Measurements from ENCODE around the gene SULF2. TPM values are rescaled to one million over a fixed set of nuclear protein-coding genes. Genes with fewer than 3 reads are reported as not detected.

SULF2 gene
- total RNA-seq, 1 donor from 2014 or later, result 40.4 TPM

GRCh38 chr20:47818996-47819609, 33.8 kb upstream of the SULF2 start:
- DNase-seq (ENCODE audit: extremely low spot score, unreplicated experiment), result no peak
- Mint-ChIP-seq H3K9me3 (ENCODE audit: unreplicated experiment) (no peaks in the 10 kb centered on the region), H3K4me1 (ENCODE audit: unreplicated experiment) (no peaks in the 10 kb centered on the region), H3K36me3 (ENCODE audit: unreplicated experiment) (no peaks in the 10 kb centered on the region), H3K4me3 (ENCODE audit: unreplicated experiment) (no peak overlapping the region), H3K27ac (ENCODE audit: unreplicated experiment) (no peak overlapping the region), H3K27me3 (ENCODE audit: unreplicated experiment) (peaks cover 73% of the 10 kb centered on the region)
- TF ChIP-seq, protein P1, sequence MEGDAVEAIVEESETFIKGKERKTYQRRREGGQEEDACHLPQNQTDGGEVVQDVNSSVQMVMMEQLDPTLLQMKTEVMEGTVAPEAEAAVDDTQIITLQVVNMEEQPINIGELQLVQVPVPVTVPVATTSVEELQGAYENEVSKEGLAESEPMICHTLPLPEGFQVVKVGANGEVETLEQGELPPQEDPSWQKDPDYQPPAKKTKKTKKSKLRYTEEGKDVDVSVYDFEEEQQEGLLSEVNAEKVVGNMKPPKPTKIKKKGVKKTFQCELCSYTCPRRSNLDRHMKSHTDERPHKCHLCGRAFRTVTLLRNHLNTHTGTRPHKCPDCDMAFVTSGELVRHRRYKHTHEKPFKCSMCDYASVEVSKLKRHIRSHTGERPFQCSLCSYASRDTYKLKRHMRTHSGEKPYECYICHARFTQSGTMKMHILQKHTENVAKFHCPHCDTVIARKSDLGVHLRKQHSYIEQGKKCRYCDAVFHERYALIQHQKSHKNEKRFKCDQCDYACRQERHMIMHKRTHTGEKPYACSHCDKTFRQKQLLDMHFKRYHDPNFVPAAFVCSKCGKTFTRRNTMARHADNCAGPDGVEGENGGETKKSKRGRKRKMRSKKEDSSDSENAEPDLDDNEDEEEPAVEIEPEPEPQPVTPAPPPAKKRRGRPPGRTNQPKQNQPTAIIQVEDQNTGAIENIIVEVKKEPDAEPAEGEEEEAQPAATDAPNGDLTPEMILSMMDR (IDR thresholded peaks at IDR 0.05), result no peak

DNA sequence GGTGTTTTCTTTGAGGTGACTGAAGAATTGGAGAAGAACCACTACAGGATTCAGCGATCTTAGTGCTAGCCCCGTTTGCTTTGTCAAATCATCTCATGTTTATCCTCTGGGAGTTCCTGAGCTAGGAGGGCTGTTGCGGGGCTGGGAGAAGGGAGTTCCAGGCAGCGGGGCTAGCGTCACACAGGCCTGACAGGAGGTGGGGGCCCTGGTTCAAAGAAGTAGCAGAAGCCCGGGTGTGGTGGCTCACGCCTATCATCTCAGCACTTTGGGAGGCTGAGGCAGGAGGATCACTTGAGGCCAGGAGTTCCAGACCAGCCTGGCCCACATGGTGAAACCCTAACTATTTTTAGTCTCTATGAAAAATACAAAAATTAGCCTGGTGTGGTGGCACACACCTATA, 33.2 kb upstream of the SULF2 start:
- H3K27ac Mint-ChIP-seq (ENCODE audit: unreplicated experiment), result no peak overlapping the region
- DNase-seq (ENCODE audit: extremely low spot score, unreplicated experiment), result no peak
- no peaks in the 10 kb centered on the region for H3K36me3 Mint-ChIP-seq (ENCODE audit: unreplicated experiment)
- no peak overlapping the region for H3K4me3 Mint-ChIP-seq (ENCODE audit: unreplicated experiment)
- TF ChIP-seq, protein P1 (IDR thresholded peaks at IDR 0.05), result no peak
- H3K4me1 Mint-ChIP-seq (ENCODE audit: unreplicated experiment), result no peaks in the 10 kb centered on the region
- H3K9me3 Mint-ChIP-seq (ENCODE audit: unreplicated experiment), result no peaks in the 10 kb centered on the region
- H3K27me3 Mint-ChIP-seq (ENCODE audit: unreplicated experiment), result peaks cover 73% of the 10 kb centered on the region

- peaks cover 74% of the 10 kb centered on the region for H3K27me3 Mint-ChIP-seq (ENCODE audit: unreplicated experiment)
- H3K4me3 Mint-ChIP-seq (ENCODE audit: unreplicated experiment), result no peak overlapping the region
- H3K36me3 Mint-ChIP-seq (ENCODE audit: unreplicated experiment), result no peaks in the 10 kb centered on the region
- TF ChIP-seq, protein P1 (IDR thresholded peaks at IDR 0.05), result no peak
- no peak for DNase-seq (ENCODE audit: extremely low spot score, unreplicated experiment)
- H3K27ac Mint-ChIP-seq (ENCODE audit: unreplicated experiment), result no peak overlapping the region
- H3K4me1 Mint-ChIP-seq (ENCODE audit: unreplicated experiment), result no peaks in the 10 kb centered on the region
- no peaks in the 10 kb centered on the region for H3K9me3 Mint-ChIP-seq (ENCODE audit: unreplicated experiment)
Measured at GRCh38 chr20:47818016-47818415, 32.7 kb upstream of the SULF2 start.

DNA sequence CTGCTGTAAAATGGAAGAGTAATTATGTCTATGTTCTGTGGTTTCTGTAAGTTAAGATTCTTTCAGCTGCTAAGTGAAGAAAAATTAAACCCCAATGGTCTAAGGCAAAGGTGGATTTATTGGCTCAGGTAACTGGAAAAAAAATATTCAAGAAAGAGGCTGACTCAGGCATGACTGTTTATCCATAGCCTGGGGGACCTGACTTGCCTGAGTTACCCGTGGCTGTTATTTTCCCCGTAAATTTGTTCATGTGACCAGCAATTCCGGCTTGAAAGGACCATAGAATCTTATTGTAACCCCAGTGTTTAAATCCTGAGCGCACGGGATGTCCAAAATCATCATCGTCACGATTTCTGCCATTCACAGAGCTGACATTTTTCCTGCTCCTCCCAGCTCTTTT, 32.3 kb upstream of the SULF2 start:
- Mint-ChIP-seq H3K4me3 (ENCODE audit: unreplicated experiment) (no peak overlapping the region), H3K27me3 (ENCODE audit: unreplicated experiment) (peaks cover 74% of the 10 kb centered on the region), H3K9me3 (ENCODE audit: unreplicated experiment) (no peaks in the 10 kb centered on the region), H3K36me3 (ENCODE audit: unreplicated experiment) (no peaks in the 10 kb centered on the region), H3K27ac (ENCODE audit: unreplicated experiment) (no peak overlapping the region), H3K4me1 (ENCODE audit: unreplicated experiment) (no peaks in the 10 kb centered on the region)
- no peak for DNase-seq (ENCODE audit: extremely low spot score, unreplicated experiment)
- TF ChIP-seq, protein P1 (IDR thresholded peaks at IDR 0.05), result no peak

DNA sequence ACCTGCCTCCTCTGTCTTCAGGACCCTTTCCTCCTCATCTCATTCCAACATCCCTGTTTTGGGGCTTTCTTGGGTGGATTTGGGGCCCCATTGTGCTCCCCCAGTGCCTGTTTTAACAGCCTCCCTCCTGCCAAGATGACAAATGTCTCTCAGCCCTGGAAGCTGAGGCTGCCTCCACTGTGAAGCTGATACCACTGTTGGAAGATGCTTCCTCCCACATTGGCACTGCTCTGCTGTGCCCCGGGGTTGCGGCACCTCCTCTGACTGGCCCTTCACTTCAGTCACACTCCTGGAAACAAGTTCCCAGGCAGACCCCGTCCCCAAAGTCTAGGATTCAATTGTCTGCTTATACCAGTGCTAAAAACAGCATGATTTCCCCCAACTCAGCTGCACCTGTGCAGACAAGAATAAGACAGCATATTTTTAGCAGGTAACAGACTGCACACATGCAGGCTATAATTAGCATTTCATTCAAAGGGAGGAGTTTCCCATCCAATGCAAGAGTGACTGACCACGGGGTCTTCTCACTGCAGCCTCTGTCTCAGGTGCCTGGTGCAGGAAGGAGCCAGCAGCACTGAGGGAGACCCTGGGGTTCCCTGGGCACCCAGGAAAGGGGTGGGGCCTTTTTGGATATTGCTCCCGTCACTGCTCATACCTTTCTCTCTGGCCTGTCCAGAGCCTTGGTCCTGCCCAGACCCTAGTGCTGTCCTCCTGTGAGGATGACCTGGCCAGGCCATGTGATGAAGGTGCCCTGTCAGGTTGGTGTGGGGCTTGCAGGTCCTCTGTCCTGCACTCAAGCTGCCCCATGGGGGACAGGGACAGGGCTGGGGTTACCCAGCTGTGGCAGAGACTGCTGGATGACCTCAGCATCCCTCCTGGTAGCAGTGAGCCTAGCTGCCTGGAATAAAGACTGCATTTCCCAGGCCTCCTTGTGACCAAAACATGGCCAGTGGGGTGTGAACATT, 31.5 kb upstream of the SULF2 start:
- Mint-ChIP-seq H3K4me3 (ENCODE audit: unreplicated experiment) (no peak overlapping the region), H3K27ac (ENCODE audit: unreplicated experiment) (no peak overlapping the region), H3K9me3 (ENCODE audit: unreplicated experiment) (no peaks in the 10 kb centered on the region), H3K36me3 (ENCODE audit: unreplicated experiment) (no peaks in the 10 kb centered on the region), H3K27me3 (ENCODE audit: unreplicated experiment) (peaks cover 75% of the 10 kb centered on the region), H3K4me1 (ENCODE audit: unreplicated experiment) (no peaks in the 10 kb centered on the region)
- TF ChIP-seq, protein P1 (IDR thresholded peaks at IDR 0.05), result no peak
- DNase-seq (ENCODE audit: extremely low spot score, unreplicated experiment), result no peak

Measured in osteocyte (in vitro differentiated cells).